ENCODE data around the gene NDUFA8. TPM values are rescaled to one million over a fixed set of nuclear protein-coding genes. Genes with fewer than 3 reads are reported as not detected.
A peak's percentile ranks its signal among the peaks of the same experiment; 100 is the strongest.

The NDUFA8 gene
- total RNA-seq, 2 experiments from 2014 or later: 40.5 to 42.2 TPM

GRCh38 chr9:122133263-122133983 lies 26.2 kb downstream of the NDUFA8 start:
- H3K9me3 Mint-ChIP-seq (ENCODE audit: insufficient read depth): no peaks in the 10 kb centered on the region
- no peak for DNase-seq

GRCh38 chr9:122132539-122132938 lies 27.0 kb downstream of the NDUFA8 start:
- ATAC-seq: no peak

More at GRCh38 chr9:122133263-122133983, 26.2 kb downstream of the NDUFA8 start:
- Mint-ChIP-seq H3K27ac (no peak overlapping the region), H3K36me3 (ENCODE audit: low read depth) (no peaks in the 10 kb centered on the region), H3K4me1 (ENCODE audit: low read depth) (no peaks in the 10 kb centered on the region), H3K4me3 (no peak overlapping the region), H3K27me3 (ENCODE audit: low read depth) (peaks cover 3% of the 10 kb centered on the region)
- POLR2A ChIA-PET: no interaction called here
- CTCF ChIA-PET: interaction anchor here (1.2 to 3.2 kb wide), 4 partner anchors 8 to 217 kb away, joined by 4 to 20 read pairs (median 11); no protein-coding TSS in a partner anchor
- no peak for ATAC-seq

GRCh38 chr9:122131401-122132001 lies 28.1 kb downstream of the NDUFA8 start:
- H3K27me3 Mint-ChIP-seq (ENCODE audit: low read depth): peaks cover 12% of the 10 kb centered on the region
- POLR2A ChIA-PET: interaction anchor here (0.6 kb wide), 1 partner anchor 215 kb away, joined by 3 read pairs; no protein-coding TSS in a partner anchor
- no peak overlapping the region for H3K27ac Mint-ChIP-seq
- DNase-seq (no peak), ATAC-seq (no peak)
- no peak overlapping the region for H3K4me3 Mint-ChIP-seq
- H3K36me3 Mint-ChIP-seq (ENCODE audit: low read depth): no peaks in the 10 kb centered on the region
- no peaks in the 10 kb centered on the region for H3K9me3 Mint-ChIP-seq (ENCODE audit: insufficient read depth)
- peaks cover 5% of the 10 kb centered on the region for H3K4me1 Mint-ChIP-seq (ENCODE audit: low read depth)
- CTCF ChIA-PET: interaction anchor here (1.0 kb wide), 1 partner anchor 33 kb away, joined by 4 read pairs; no protein-coding TSS in a partner anchor

More at GRCh38 chr9:122132539-122132938, 27.0 kb downstream of the NDUFA8 start:
- H3K9me3 Mint-ChIP-seq (ENCODE audit: insufficient read depth): no peaks in the 10 kb centered on the region
- H3K4me3 Mint-ChIP-seq: no peak overlapping the region
- ChIA-PET CTCF (interaction anchor here (1.0 to 2.9 kb wide), 2 partner anchors 34 to 218 kb away, joined by 4 to 12 read pairs; no protein-coding TSS in a partner anchor), POLR2A (no interaction called here)
- no peaks in the 10 kb centered on the region for H3K36me3 Mint-ChIP-seq (ENCODE audit: low read depth)
- H3K27ac Mint-ChIP-seq: no peak overlapping the region
- H3K4me1 Mint-ChIP-seq (ENCODE audit: low read depth): peaks cover 2% of the 10 kb centered on the region
- no peak for DNase-seq
- H3K27me3 Mint-ChIP-seq (ENCODE audit: low read depth): peaks cover 4% of the 10 kb centered on the region

- ChIA-PET CTCF (no interaction called here), POLR2A (interaction anchor here (0.6 kb wide), 1 partner anchor 215 kb away, joined by 3 read pairs; no protein-coding TSS in a partner anchor)
- Mint-ChIP-seq H3K9me3 (ENCODE audit: insufficient read depth) (no peaks in the 10 kb centered on the region), H3K4me1 (ENCODE audit: low read depth) (peaks cover 11% of the 10 kb centered on the region), H3K36me3 (ENCODE audit: low read depth) (no peaks in the 10 kb centered on the region), H3K27me3 (ENCODE audit: low read depth) (peaks cover 18% of the 10 kb centered on the region), H3K27ac (no peak overlapping the region), H3K4me3 (no peak overlapping the region)
- no peak for DNase-seq
- ATAC-seq: no peak
Measured at GRCh38 chr9:122130837-122131236, 28.7 kb downstream of the NDUFA8 start.

- ATAC-seq (no peak), DNase-seq (no peak)
- peaks cover 26% of the 10 kb centered on the region for H3K27me3 Mint-ChIP-seq (ENCODE audit: low read depth)
- H3K4me1 Mint-ChIP-seq (ENCODE audit: low read depth): peaks cover 17% of the 10 kb centered on the region
- H3K9me3 Mint-ChIP-seq (ENCODE audit: insufficient read depth): no peaks in the 10 kb centered on the region
- ChIA-PET POLR2A (no interaction called here), CTCF (interaction anchor here (1.2 to 11.2 kb wide), 4 partner anchors 17 to 219 kb away, joined by 4 to 241 read pairs (median 6); no protein-coding TSS in a partner anchor)
- no peak overlapping the region for H3K4me3 Mint-ChIP-seq
- no peaks in the 10 kb centered on the region for H3K36me3 Mint-ChIP-seq (ENCODE audit: low read depth)
- H3K27ac Mint-ChIP-seq: no peak overlapping the region
Measured at GRCh38 chr9:122129969-122130368, 29.6 kb downstream of the NDUFA8 start.

- Mint-ChIP-seq H3K27ac (no peak overlapping the region), H3K9me3 (ENCODE audit: insufficient read depth) (no peaks in the 10 kb centered on the region), H3K27me3 (ENCODE audit: low read depth) (peaks cover 33% of the 10 kb centered on the region), H3K4me3 (no peak overlapping the region), H3K4me1 (ENCODE audit: low read depth) (peaks cover 17% of the 10 kb centered on the region), H3K36me3 (ENCODE audit: low read depth) (no peaks in the 10 kb centered on the region)
- no peak for DNase-seq
- ChIA-PET CTCF (interaction anchor here (1.2 to 11.2 kb wide), 4 partner anchors 18 to 220 kb away, joined by 4 to 241 read pairs (median 6); no protein-coding TSS in a partner anchor), POLR2A (no interaction called here)
- no peak for ATAC-seq
Measured at GRCh38 chr9:122128969-122129343, 30.6 kb downstream of the NDUFA8 start.

- H3K27ac Mint-ChIP-seq: no peak overlapping the region
- no peak for ATAC-seq
- H3K4me3 Mint-ChIP-seq: no peak overlapping the region
Measured at GRCh38 chr9:122128007-122128968, 31.3 kb downstream of the NDUFA8 start.

GRCh38 chr9:122127396-122127798 lies 32.2 kb downstream of the NDUFA8 start:
- H3K36me3 Mint-ChIP-seq (ENCODE audit: low read depth): no peaks in the 10 kb centered on the region
- POLR2A ChIA-PET: no interaction called here
- H3K4me3 Mint-ChIP-seq: no peak overlapping the region
- H3K9me3 Mint-ChIP-seq (ENCODE audit: insufficient read depth): no peaks in the 10 kb centered on the region
- H3K4me1 Mint-ChIP-seq (ENCODE audit: low read depth): peaks cover 22% of the 10 kb centered on the region
- DNase-seq: no peak
- CTCF ChIA-PET: interaction anchor here (1.1 to 11.2 kb wide), 3 partner anchors 28 to 221 kb away, joined by 3 to 241 read pairs (median 4); no protein-coding TSS in a partner anchor
- peaks cover 33% of the 10 kb centered on the region for H3K27me3 Mint-ChIP-seq (ENCODE audit: low read depth)
- no peak overlapping the region for H3K27ac Mint-ChIP-seq
- no peak for ATAC-seq

More at GRCh38 chr9:122128007-122128968, 31.3 kb downstream of the NDUFA8 start:
- Mint-ChIP-seq H3K27me3 (ENCODE audit: low read depth) (peaks cover 33% of the 10 kb centered on the region), H3K4me1 (ENCODE audit: low read depth) (peaks cover 17% of the 10 kb centered on the region), H3K36me3 (ENCODE audit: low read depth) (no peaks in the 10 kb centered on the region), H3K9me3 (ENCODE audit: insufficient read depth) (no peaks in the 10 kb centered on the region)
- CTCF ChIA-PET: interaction anchor here (1.1 to 11.2 kb wide), 6 partner anchors 19 to 220 kb away, joined by 3 to 241 read pairs (median 4); no protein-coding TSS in a partner anchor
- DNase-seq: no peak
- POLR2A ChIA-PET: no interaction called here

GRCh38 chr9:122126331-122127261 lies 33.0 kb downstream of the NDUFA8 start:
- ChIA-PET CTCF (interaction anchor here (0.6 to 11.2 kb wide), 14 partner anchors 8 to 705 kb away, joined by 3 to 254 read pairs (median 10); partner anchors contain the start of genes MORN5 and NDUFA8), POLR2A (interaction anchor here (0.6 to 0.9 kb wide), 2 partner anchors 138 to 588 kb away, joined by 3 read pairs; partner anchors contain the start of genes MRRF and RBM18)
- ATAC-seq (no peak), DNase-seq (no peak)
- peak overlapping the region; percentile 54 for H3K4me3 Mint-ChIP-seq
- peaks cover 22% of the 10 kb centered on the region for H3K4me1 Mint-ChIP-seq (ENCODE audit: low read depth)
- no peak overlapping the region for H3K27ac Mint-ChIP-seq
- H3K9me3 Mint-ChIP-seq (ENCODE audit: insufficient read depth): no peaks in the 10 kb centered on the region
- no peaks in the 10 kb centered on the region for H3K36me3 Mint-ChIP-seq (ENCODE audit: low read depth)
- peaks cover 30% of the 10 kb centered on the region for H3K27me3 Mint-ChIP-seq (ENCODE audit: low read depth)

Data from activated CD8-positive, alpha-beta T cell treated with anti-CD3 and anti-CD28 coated beads, Interleukin-2, amount 10 ng/mL, durations not matched to agents 7 days and 5 days (primary cell).